AML-193 (cell line): ENCODE measurements around the gene S100A7A.
A peak's percentile ranks its signal among the peaks of the same experiment; 100 is the strongest.
"Not testable (repeated sequence)": the region's sequence is repeated elsewhere in the genome, so short reads cannot be mapped to it uniquely, and the experiment has no call there.

ENCODE experiments used
- DNase-seq, 2 experiments: peaks; one replicate each; lab custom pipeline; 2025; lab: John Stamatoyannopoulos, UW

S100A7A gene

DNA sequence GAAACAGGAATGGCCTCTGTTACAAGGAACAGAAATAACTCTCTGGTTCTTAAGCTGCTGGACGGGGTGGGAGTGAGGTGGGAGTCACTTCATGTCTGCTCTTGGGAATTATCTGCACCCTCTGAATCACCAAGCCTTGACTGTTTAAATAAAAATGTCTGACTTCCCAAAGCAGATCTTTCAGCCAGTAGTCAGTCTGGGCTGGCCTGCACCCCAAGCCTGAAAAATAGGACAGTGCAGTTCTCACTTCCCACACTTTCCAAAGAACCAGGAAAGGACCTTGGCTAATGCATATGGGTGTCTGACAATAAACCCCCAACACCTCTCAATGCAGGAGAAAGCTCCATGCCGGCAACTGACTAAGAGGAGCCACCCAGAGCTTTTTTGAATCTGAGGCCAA is 43.3 kb downstream of the S100A7A start:
- no peak for DNase-seq

DNA sequence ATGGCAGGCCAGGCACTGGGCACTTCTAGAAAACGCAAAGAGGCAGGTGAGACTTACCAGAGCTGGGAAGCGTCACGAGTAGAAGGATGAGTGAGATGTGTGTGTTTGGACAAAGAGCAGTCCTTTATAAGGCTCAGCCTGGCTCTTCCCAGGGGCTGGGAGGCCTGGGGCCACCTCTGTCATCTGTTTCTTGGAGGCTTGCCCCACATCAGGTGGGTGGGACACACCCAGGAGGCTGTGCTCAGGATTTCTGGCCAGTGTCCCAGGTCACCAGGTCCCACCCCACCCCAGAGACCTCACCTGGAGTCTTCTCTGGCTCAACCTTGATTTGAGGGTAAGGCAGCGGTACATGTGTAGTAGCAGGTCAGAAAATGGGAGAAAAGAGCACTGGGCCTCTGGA is 44.2 kb downstream of the S100A7A start, which contains the start of gene S100A7:
Gene S100A7, minus strand, starts transcription at position 101 of the 400 bp plus-strand sequence. CDS start 1,638 bp downstream, outside the sequence.
- no peak for DNase-seq

DNA sequence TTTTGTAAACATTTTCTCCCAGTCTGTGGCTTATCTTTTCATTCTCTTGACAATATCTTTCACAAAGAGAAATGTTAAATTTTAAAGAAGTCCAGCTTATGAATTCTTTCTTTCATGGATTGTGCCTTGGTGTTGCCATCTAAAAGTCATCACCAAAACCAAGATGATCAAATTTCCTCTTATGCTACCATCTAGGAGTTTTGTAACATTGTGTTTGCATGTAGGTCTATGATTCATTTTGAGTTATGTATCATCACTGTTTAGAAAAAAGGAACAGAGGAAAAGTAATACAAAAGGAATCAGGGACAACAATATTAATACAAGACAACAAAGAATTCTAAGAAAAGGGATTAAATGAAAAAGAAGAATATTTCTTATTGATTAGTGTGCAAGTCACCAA is 46.4 kb downstream of the S100A7A start:
- DNase-seq, result not testable (repeated sequence)

DNA sequence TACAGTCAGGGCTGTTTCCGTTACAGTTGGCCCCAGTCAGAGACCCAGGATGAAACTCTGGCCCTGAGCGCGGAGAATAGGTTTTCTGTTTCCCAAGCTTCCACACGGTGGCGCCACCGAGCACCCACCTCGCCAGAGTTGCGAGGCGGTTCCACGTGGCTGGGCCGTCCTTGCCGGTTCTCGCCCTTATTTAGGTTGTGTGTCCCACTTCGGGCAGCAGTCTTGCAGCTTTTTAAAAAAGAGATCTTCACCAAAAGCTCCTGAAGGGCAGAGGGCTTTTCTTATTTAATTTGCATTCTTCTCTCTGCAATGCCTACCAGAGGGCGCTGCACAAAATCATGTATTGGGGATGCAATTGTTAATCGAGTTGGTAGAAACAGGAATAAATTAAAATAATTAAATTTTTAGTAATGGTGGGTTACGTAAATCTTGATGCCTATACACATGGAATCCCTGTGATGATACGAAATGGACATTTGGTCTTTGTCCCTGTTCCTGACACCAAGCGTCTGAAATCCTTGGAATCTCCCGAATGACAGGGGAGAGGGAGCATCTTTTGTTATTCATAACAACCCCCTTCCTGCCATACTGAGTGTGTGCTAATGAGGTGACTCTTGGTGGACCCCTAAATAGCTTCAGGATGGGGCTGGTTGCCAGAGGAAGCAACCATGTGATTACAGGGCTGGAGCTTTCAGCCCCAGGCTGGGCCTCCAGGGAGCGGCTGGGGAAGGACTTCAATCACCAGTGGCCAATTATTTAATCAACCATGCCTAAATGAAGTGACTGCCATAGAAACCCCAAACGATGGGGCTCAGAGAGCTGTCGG is 49.7 kb downstream of the S100A7A start:
- peak in 1 of 2 experiments; percentile 18 for DNase-seq

DNA sequence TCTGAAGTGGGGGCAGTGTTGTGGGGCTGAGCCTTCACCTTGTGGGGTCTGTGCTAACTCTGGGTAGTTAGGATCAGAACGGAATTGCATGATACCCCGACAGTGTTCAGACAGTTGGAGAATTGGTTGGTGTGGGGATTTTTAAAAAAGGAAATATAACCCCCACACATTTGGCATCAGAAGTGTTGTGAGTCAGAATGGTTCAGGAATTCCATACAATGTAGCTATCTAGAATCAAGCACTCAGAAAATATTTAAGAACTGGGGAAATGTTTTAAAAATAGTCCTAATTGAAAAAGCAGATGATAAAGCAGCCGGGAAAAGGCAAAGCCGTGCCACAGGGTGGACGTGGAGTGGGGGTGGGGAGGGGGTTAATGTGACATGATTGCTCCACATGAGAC is 50.6 kb downstream of the S100A7A start:
- DNase-seq, result no peak

DNA sequence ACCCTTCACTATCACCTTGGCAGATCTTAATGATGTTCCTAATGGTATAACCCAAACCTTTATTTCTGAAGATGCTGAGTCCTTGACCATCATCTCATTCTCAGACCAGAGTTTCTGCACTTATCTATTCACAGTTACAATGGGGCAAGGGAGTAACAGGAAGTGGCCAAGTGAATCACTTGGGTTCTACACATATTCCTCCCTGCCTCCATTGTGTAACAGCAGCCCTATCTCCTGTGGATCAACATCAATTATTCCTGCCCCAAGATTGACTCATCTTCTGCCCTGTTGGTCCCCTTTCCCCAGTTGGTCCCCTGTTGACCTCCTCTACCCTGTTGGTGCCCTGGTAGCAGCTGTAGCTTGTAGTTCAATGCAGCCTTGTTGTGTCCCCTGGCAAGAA is 54.4 kb downstream of the S100A7A start:
- DNase-seq, result peak; percentile 3 to 36
